ENCODE data around the gene ARIH1. TPM values are rescaled to one million over a fixed set of nuclear protein-coding genes. Genes with fewer than 3 reads are reported as not detected.
A peak's percentile ranks its signal among the peaks of the same experiment; 100 is the strongest.

ARIH1 gene
- total RNA-seq, 1 experiment from 2014 or later: 192 TPM

DNA sequence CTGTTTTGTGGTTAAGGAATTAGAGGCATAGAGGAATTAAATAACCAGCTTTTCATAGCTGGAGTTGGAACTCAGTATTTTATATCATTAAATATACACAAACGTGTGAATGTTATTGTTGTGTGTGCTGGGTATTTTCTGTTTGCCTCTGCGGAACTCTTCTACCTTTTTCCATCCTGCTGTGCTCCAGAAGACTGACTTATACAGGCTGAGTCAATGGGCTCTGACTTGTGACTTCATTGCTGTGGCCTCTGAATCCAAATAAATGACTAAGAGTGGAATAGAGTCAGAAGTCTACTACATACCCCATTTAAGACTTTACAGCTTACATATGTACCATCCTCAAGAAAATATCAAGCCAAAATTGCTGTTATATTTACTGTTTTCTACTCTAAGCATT, 17.6 kb downstream of the ARIH1 start:
- Histone ChIP-seq H3K4me1 (ENCODE audit: control insufficient read depth, insufficient read depth, low read length) (peaks cover 17% of the 10 kb centered on the region), H3K27me3 (ENCODE audit: control insufficient read depth, insufficient read depth, low read length) (no peaks in the 10 kb centered on the region), H3K9me3 (ENCODE audit: control insufficient read depth, insufficient read depth, low read depth, low read length) (no peaks in the 10 kb centered on the region), H3K4me3 (ENCODE audit: low read depth in 2 of 2, low read length in 2 of 2) (no peak overlapping the region), H3K36me3 (ENCODE audit: control insufficient read depth, insufficient read depth, low read length) (no peaks in the 10 kb centered on the region), H3K27ac (ENCODE audit: low read length) (no peak overlapping the region)
- BruUV-seq (replicated peaks): no TSS peak
- ATAC-seq: peak; percentile 94
- ChIA-PET CTCF (interaction anchor here (0.7 kb wide), 1 partner anchor 7 kb away, joined by 3 read pairs; no protein-coding TSS in a partner anchor), POLR2A (no interaction called here)
- intact Hi-C loops (cut with micrococcal nuclease; ENCODE audit: unreplicated experiment) (loop anchor here (10.0 kb wide), 1 partner anchor 63 kb away; no protein-coding TSS in a partner anchor), in situ Hi-C loops (cut with HindIII; ENCODE audit: low pct_unique_long_range_greater_than_20kb, low sequenced_read_pairs) (no loop called here)
- TF ChIP-seq, protein P1, sequence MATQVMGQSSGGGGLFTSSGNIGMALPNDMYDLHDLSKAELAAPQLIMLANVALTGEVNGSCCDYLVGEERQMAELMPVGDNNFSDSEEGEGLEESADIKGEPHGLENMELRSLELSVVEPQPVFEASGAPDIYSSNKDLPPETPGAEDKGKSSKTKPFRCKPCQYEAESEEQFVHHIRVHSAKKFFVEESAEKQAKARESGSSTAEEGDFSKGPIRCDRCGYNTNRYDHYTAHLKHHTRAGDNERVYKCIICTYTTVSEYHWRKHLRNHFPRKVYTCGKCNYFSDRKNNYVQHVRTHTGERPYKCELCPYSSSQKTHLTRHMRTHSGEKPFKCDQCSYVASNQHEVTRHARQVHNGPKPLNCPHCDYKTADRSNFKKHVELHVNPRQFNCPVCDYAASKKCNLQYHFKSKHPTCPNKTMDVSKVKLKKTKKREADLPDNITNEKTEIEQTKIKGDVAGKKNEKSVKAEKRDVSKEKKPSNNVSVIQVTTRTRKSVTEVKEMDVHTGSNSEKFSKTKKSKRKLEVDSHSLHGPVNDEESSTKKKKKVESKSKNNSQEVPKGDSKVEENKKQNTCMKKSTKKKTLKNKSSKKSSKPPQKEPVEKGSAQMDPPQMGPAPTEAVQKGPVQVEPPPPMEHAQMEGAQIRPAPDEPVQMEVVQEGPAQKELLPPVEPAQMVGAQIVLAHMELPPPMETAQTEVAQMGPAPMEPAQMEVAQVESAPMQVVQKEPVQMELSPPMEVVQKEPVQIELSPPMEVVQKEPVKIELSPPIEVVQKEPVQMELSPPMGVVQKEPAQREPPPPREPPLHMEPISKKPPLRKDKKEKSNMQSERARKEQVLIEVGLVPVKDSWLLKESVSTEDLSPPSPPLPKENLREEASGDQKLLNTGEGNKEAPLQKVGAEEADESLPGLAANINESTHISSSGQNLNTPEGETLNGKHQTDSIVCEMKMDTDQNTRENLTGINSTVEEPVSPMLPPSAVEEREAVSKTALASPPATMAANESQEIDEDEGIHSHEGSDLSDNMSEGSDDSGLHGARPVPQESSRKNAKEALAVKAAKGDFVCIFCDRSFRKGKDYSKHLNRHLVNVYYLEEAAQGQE (IDR thresholded peaks at IDR 0.05; ENCODE audit: insufficient read depth in 1 of 2, low read depth in 2 of 2, low read length in 1 of 2): no peak
- TF ChIP-seq, protein P2, sequence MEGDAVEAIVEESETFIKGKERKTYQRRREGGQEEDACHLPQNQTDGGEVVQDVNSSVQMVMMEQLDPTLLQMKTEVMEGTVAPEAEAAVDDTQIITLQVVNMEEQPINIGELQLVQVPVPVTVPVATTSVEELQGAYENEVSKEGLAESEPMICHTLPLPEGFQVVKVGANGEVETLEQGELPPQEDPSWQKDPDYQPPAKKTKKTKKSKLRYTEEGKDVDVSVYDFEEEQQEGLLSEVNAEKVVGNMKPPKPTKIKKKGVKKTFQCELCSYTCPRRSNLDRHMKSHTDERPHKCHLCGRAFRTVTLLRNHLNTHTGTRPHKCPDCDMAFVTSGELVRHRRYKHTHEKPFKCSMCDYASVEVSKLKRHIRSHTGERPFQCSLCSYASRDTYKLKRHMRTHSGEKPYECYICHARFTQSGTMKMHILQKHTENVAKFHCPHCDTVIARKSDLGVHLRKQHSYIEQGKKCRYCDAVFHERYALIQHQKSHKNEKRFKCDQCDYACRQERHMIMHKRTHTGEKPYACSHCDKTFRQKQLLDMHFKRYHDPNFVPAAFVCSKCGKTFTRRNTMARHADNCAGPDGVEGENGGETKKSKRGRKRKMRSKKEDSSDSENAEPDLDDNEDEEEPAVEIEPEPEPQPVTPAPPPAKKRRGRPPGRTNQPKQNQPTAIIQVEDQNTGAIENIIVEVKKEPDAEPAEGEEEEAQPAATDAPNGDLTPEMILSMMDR (IDR thresholded peaks at IDR 0.05): no peak
- no peak for TF ChIP-seq POLR2AphosphoS5 (IDR thresholded peaks at IDR 0.05; ENCODE audit: low read depth, low read length)
- TF ChIP-seq SIN3A (IDR thresholded peaks at IDR 0.05; ENCODE audit: borderline replicate concordance, insufficient read depth, low read depth, low read length): no peak
- no peak for TF ChIP-seq TCF7L2 (IDR thresholded peaks at IDR 0.05; ENCODE audit: low read depth, low read length)
- peak; percentile 80 for DNase-seq (ENCODE audit: low read depth, low spot score)

DNA sequence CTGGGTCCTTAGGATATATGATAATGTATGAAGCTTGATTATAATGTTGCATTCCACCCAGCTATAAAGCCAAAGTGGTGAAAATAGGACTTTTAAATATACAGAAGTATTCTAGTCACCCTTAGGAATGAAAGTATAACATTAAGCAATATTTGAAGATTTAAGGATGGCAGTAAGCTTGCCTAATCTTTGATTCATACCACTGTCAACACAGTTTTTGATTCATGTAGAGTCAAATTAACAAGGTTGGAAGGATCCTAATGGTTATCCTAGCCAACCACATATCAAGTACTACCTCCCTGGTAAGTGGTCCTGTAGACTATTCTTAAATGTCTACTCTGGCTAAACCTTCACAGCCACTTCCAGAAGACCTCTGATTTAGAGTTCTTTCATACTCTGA, 18.6 kb downstream of the ARIH1 start:
- no peaks in the 10 kb centered on the region for H3K36me3 ChIP-seq (ENCODE audit: control insufficient read depth, insufficient read depth, low read length)
- H3K27me3 ChIP-seq (ENCODE audit: control insufficient read depth, insufficient read depth, low read length): no peaks in the 10 kb centered on the region
- H3K4me3 ChIP-seq (ENCODE audit: low read depth in 2 of 2, low read length in 2 of 2): no peak overlapping the region
- ChIA-PET POLR2A (interaction anchor here (0.6 kb wide), 1 partner anchor 48 kb away, joined by 3 read pairs; no protein-coding TSS in a partner anchor), CTCF (no interaction called here)
- ATAC-seq (no peak), DNase-seq (ENCODE audit: low read depth, low spot score) (no peak)
- no peaks in the 10 kb centered on the region for H3K9me3 ChIP-seq (ENCODE audit: control insufficient read depth, insufficient read depth, low read depth, low read length)
- H3K4me1 ChIP-seq (ENCODE audit: control insufficient read depth, insufficient read depth, low read length): peaks cover 9% of the 10 kb centered on the region
- in situ Hi-C loops (cut with HindIII; ENCODE audit: low pct_unique_long_range_greater_than_20kb, low sequenced_read_pairs): no loop called here
- intact Hi-C loops (cut with micrococcal nuclease; ENCODE audit: unreplicated experiment): loop anchor here (10.0 kb wide), 1 partner anchor 62 kb away; no protein-coding TSS in a partner anchor
- TF ChIP-seq, protein P2 (IDR thresholded peaks at IDR 0.05): no peak
- no peak for TF ChIP-seq POLR2AphosphoS5 (IDR thresholded peaks at IDR 0.05; ENCODE audit: low read depth, low read length)
- no peak for TF ChIP-seq SIN3A (IDR thresholded peaks at IDR 0.05; ENCODE audit: borderline replicate concordance, insufficient read depth, low read depth, low read length)
- no peak for TF ChIP-seq TCF7L2 (IDR thresholded peaks at IDR 0.05; ENCODE audit: low read depth, low read length)
- TF ChIP-seq, protein P1 (IDR thresholded peaks at IDR 0.05; ENCODE audit: insufficient read depth in 1 of 2, low read depth in 2 of 2, low read length in 1 of 2): no peak
- no TSS peak for BruUV-seq (replicated peaks)
- no peak overlapping the region for H3K27ac ChIP-seq (ENCODE audit: low read length)

Measured in Panc1 (cell line).